ENCODE measurements around the gene DLX1.
"Not testable (repeated sequence)": the region's sequence is repeated elsewhere in the genome, so short reads cannot be mapped to it uniquely, and the experiment has no call there.

DLX1 gene

GRCh38 chr2:172114579-172114978 is 29.3 kb downstream of the DLX1 start:
- no peak for DNase-seq (ENCODE audit: low read depth)

GRCh38 chr2:172116107-172116506 is 30.8 kb downstream of the DLX1 start:
- no peak for DNase-seq (ENCODE audit: low read depth)

GRCh38 chr2:172119089-172119488 is 33.8 kb downstream of the DLX1 start:
- no peak for DNase-seq (ENCODE audit: low read depth)

- DNase-seq (ENCODE audit: low read depth) = no peak
Measured at GRCh38 chr2:172120118-172120517, 34.8 kb downstream of the DLX1 start.

GRCh38 chr2:172128484-172128883 is 43.2 kb downstream of the DLX1 start:
- DNase-seq (ENCODE audit: low read depth) = no peak

- no peak for DNase-seq (ENCODE audit: low read depth)
Measured at GRCh38 chr2:172129404-172129803, 44.1 kb downstream of the DLX1 start.

- no peak for DNase-seq (ENCODE audit: low read depth)
Measured at GRCh38 chr2:172131713-172132555, 46.6 kb downstream of the DLX1 start.

GRCh38 chr2:172134270-172134669 is 49.0 kb downstream of the DLX1 start:
- DNase-seq (ENCODE audit: low read depth) = no peak

GRCh38 chr2:172135446-172135845 is 50.1 kb downstream of the DLX1 start:
- no peak for DNase-seq (ENCODE audit: low read depth)

- no peak for DNase-seq (ENCODE audit: low read depth)
Measured at GRCh38 chr2:172137109-172137508, 51.8 kb downstream of the DLX1 start.

- no peak for DNase-seq (ENCODE audit: low read depth)
Measured at GRCh38 chr2:172137943-172138342, 52.6 kb downstream of the DLX1 start.

- not testable (repeated sequence) for DNase-seq (ENCODE audit: low read depth)
Measured at GRCh38 chr2:172138727-172139126, 53.4 kb downstream of the DLX1 start.
